ENCODE data around the gene CEP95.

Gene CEP95

GRCh38 chr17:64515829-64516228 lies 9.1 kb downstream of the CEP95 start:
- ATAC-seq (no peak), DNase-seq (no peak)

GRCh38 chr17:64519601-64520000 lies 12.8 kb downstream of the CEP95 start:
- DNase-seq (no peak), ATAC-seq (no peak)

- no peak for ATAC-seq
- no peak for DNase-seq
Measured at GRCh38 chr17:64520359-64520758, 13.6 kb downstream of the CEP95 start.

GRCh38 chr17:64527914-64528313 lies 21.1 kb downstream of the CEP95 start:
- ATAC-seq: no peak
- no peak for DNase-seq

GRCh38 chr17:64529221-64529620 lies 22.4 kb downstream of the CEP95 start:
- ATAC-seq (no peak), DNase-seq (no peak)

GRCh38 chr17:64531955-64532371 lies 25.2 kb downstream of the CEP95 start:
- DNase-seq: no peak

GRCh38 chr17:64532409-64532808 lies 25.6 kb downstream of the CEP95 start:
- DNase-seq: no peak
- no peak for ATAC-seq

More at GRCh38 chr17:64531955-64532371, 25.2 kb downstream of the CEP95 start:
- ATAC-seq: no peak

GRCh38 chr17:64533784-64534183 lies 27.0 kb downstream of the CEP95 start:
- DNase-seq (no peak), ATAC-seq (no peak)

- no peak for DNase-seq
Measured at GRCh38 chr17:64534187-64534586, 27.4 kb downstream of the CEP95 start.

GRCh38 chr17:64535357-64535756 lies 28.6 kb downstream of the CEP95 start:
- ATAC-seq: no peak
- no peak for DNase-seq

More at GRCh38 chr17:64534187-64534586, 27.4 kb downstream of the CEP95 start:
- no peak for ATAC-seq

GRCh38 chr17:64536913-64537312 lies 30.1 kb downstream of the CEP95 start:
- no peak for DNase-seq
- no peak for ATAC-seq

- no peak for DNase-seq
- ATAC-seq: no peak
Measured at GRCh38 chr17:64537488-64537887, 30.7 kb downstream of the CEP95 start.

GRCh38 chr17:64538508-64539130 lies 31.8 kb downstream of the CEP95 start:
- no peak for DNase-seq
- no peak for ATAC-seq

- DNase-seq (no peak), ATAC-seq (no peak)
Measured at GRCh38 chr17:64540118-64540776, 33.5 kb downstream of the CEP95 start.

GRCh38 chr17:64544742-64545141 lies 38.0 kb downstream of the CEP95 start:
- no peak for DNase-seq
- no peak for ATAC-seq

- DNase-seq (no peak), ATAC-seq (no peak)
Measured at GRCh38 chr17:64546716-64547115, 39.9 kb downstream of the CEP95 start.

- no peak for DNase-seq
- ATAC-seq: no peak
Measured at GRCh38 chr17:64547319-64547718, 40.5 kb downstream of the CEP95 start.

GRCh38 chr17:64551461-64551860 lies 44.7 kb downstream of the CEP95 start:
- ATAC-seq: no peak

GRCh38 chr17:64554028-64554637 lies 47.4 kb downstream of the CEP95 start:
- ATAC-seq (no peak), DNase-seq (no peak)

More at GRCh38 chr17:64551461-64551860, 44.7 kb downstream of the CEP95 start:
- no peak for DNase-seq

- DNase-seq (no peak), ATAC-seq (no peak)
Measured at GRCh38 chr17:64555281-64555680, 48.5 kb downstream of the CEP95 start.

GRCh38 chr17:64564098-64564497 lies 57.3 kb downstream of the CEP95 start:
- DNase-seq (no peak), ATAC-seq (peak; percentile 3)

- DNase-seq (no peak), ATAC-seq (no peak)
Measured at GRCh38 chr17:64565563-64565962, 58.8 kb downstream of the CEP95 start.

- DNase-seq (no peak), ATAC-seq (no peak)
Measured at GRCh38 chr17:64571746-64572145, 65.0 kb downstream of the CEP95 start.
